T1000 (cell line): Measurements from ENCODE around the gene GPS1.
A peak's percentile ranks its signal among the peaks of the same experiment; 100 is the strongest.

Experiments
- DNase-seq: peaks from one replicate; lab custom pipeline; 2025; ENCODE audit warnings: mixed read lengths; lab: John Stamatoyannopoulos, UW

The GPS1 gene

DNA sequence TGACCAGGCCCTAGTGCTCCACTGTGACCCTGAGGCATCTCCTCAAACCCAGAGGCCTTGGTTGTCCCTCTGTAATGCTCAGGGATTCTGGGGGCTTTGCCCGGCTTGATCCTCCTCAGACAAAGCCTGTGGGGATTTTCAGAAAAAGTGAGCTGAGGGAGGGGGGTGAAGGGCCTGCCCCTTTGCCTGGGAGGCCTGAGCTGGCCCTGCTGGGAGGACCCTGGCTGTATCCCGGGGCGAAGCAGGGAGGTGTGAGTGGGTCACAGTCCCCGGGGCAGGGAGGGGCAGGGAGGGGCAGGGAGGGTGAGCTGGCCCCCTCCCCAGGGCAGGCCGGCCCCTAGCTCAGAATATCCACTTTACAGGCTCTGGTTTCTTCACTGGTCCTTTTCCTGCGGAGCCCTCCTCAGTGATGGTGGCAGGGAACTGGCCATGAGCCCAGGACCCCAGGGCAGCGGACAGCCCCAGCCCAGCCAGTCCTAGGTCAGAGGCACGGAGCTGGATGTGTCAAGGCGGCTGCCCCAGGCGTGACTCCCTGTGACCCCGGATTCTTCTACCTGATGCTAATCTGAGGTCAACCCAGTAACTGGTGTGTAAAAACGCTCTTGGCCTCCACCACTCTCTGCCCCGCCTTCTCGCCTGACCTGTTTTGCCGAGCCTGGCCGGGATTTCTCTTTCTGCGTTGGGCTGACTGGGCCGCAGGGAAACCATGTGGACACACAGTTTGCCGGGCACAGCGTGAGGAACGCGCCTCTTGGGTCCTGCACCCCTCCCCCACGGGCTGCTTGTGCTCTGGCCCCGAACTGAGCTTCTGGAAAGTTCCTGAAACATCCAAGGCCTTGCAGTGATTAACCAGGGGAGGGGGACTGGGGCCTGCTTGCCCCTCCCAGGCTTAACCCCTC, 52.1 kb downstream of the GPS1 start:
- no peak for DNase-seq

- no peak for DNase-seq
These were observed 53.2 kb downstream of the GPS1 start for GRCh38 chr17:82104797-82105416.

DNA sequence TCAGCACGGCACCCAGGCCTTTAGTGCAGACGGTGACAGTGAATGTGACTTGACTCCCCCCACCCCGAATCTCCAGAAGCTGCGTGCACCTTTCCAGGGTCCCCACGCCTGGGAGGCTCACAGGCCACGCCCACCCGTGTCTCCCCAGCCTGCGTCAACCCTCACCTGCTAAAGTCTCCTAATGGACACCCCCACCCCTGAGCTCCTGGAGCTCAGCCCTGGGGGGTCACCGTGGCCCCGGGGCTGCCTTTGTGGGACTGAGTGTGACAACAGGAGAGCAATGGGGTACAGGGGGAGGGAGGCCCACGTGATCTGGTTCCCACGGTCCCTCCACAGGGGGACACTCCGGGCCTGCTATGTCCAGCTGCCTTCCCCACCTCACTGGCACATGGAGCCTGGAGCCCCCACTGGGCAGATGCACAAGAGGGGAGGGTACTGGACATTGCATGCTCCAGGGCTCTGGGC, 53.8 kb downstream of the GPS1 start:
- DNase-seq: no peak

DNA sequence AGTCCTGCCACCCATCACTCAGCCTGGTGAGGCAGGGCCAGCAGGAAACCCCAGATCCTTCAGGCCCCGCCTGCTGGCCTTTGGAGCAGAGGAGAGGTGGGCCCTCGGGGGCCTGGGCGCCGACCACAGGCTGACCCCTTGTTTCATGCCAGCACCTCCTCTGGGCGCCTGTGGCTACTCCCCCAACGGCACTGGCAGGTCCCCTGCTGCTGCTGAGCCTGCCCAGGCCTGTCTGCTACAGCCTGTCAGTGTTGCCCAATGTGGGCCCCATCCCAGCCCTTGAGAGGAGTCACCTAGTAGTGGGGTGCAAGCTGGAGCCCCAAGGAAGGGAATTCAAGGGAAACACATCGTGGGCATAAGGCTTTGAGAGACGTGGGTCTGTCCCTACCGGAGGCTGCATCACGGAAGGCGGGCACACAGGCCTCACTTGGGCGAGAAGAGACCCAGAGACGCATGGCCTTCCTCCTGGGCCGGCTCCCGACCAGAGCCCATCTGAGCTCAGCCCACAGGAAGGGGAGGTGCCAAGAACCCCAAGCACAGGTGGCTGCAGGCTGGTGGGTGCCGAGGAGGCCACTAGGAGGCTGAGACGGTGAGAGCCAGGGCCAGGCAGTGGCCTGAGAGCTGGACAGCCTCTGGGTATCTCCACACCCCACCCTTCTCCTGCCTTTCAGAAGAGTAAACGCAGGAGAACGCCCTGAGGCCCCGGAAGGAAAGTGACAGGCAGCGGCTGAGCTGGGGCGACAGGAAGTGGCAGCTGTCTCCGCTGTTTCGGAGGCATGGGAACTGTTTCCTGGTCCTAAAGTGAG, 54.4 kb downstream of the GPS1 start:
- DNase-seq: peak; percentile 47

DNA sequence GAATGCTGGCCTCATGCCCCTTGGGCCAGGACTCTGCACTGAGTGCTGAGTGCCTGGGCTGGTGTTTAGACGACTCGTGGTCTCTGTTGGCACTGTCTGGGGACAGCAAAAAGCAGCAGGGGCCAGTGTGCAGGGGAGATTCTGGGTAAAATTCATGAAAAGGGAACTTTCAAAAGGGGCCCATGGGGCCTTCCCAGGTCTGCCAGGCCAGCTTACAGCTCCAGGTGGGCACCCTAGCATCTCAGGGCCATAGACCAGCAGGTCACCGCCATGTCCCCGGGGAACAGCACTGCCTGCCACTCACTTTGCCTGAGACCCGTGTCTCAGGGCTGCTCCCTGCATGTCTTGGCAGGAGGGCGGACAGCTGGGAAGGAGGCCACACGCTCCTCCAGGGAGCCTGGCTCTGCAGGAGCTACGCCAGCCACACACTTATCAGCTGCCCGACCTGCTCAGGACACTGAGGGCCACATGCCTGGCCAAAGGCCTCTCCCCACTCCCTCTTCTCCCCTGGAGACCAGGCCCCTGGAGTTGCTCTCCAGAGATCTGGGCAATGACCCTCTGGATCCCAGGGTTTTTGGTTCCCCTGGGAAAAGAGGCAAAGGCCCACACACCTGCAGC, 55.1 kb downstream of the GPS1 start:
- no peak for DNase-seq
